OCI-LY3 (cell line): Measurements from ENCODE around the gene DIPK1C.

Experiments
- H2AFZ ChIP-seq: fragments of 200-600, 300-600 bp; shearing (Covaris generic); 2 replicates; pipeline ENCODE4 v1.6.0; 2014; ENCODE audit warnings: antibody characterized with exemption, low read depth, low read length
- H3K27ac ChIP-seq: fragments of 200-600, 300-600 bp; sonication (generic); 2 replicates; pipeline ENCODE4 v1.5.1; 2014; ENCODE audit warnings: mild to moderate bottlenecking, low read length, moderate library complexity, mixed read lengths
- H3K27me3 ChIP-seq: fragments of 200-600, 300-600 bp; sonication (generic); 2 replicates; pipeline ENCODE4 v1.6.1; 2014; ENCODE audit warnings: low read depth, low read length, mixed read lengths
- H3K36me3 ChIP-seq: fragments of 200-600, 300-600 bp; sonication (generic); replicated peaks from 2 replicates; pipeline ENCODE3; 2014; ENCODE audit warnings: low read depth, low read length, mixed read lengths
- H3K4me1 ChIP-seq: fragments of 300-600, 200-600 bp; sonication (generic); 2 replicates; pipeline ENCODE4 v1.6.1; 2014; ENCODE audit warnings: low read length, mixed read lengths
- H3K4me2 ChIP-seq: fragments of 200-600, 300-600 bp; sonication (generic); 2 replicates; pipeline ENCODE4 v1.6.1; 2014; ENCODE audit warnings: low read length, mixed read lengths
- H3K4me3 ChIP-seq: fragments of 300-600, 200-600 bp; sonication (generic); 2 replicates; pipeline ENCODE4 v1.5.1; 2014; ENCODE audit warnings: antibody characterized with exemption, mild to moderate bottlenecking, low read length, moderate library complexity
- H3K79me2 ChIP-seq: fragments of 300-600, 200-600 bp; shearing (Covaris generic); 2 replicates; pipeline ENCODE4 v1.6.1; 2014; ENCODE audit warnings: mild to moderate bottlenecking, low read length, mixed read lengths
- H3K9ac ChIP-seq: fragments of 300-600, 200-600 bp; shearing (Covaris generic); 2 replicates; pipeline ENCODE4 v1.6.0; 2014; ENCODE audit warnings: mild to moderate bottlenecking, low read length, moderate library complexity
- H3K9me3 ChIP-seq: fragments of 200-600, 300-600 bp; shearing (Covaris generic); 2 replicates; pipeline ENCODE4 v1.6.1; 2014; ENCODE audit warnings: low read length, mixed read lengths; ENCODE audit not compliant: insufficient read depth
- H4K20me1 ChIP-seq: fragments of 200-600, 300-600 bp; sonication (generic); 2 replicates; pipeline ENCODE4 v1.6.1; 2016; ENCODE audit warnings: low read length, mixed read lengths; ENCODE audit not compliant: insufficient read depth
- CTCF ChIP-seq: fragments of 200-600, 300-600 bp; sonication (generic); IDR thresholded peaks from 2 replicates; pipeline ENCODE4 v1.5.1; 2014; ENCODE audit warnings: antibody characterized with exemption, low read length, low read depth
- EZH2phosphoT487 ChIP-seq: fragments of 200-600 bp; shearing (Covaris generic); IDR thresholded peaks from 2 replicates; pipeline ENCODE4 v1.6.1; 2018; ENCODE audit warnings: antibody characterized with exemption, mixed run types, low read depth

DIPK1C gene

GRCh38 chr18:74447404-74448152, 9.5 kb downstream of the DIPK1C start:
- H3K4me1 ChIP-seq = no peaks in the 10 kb centered on the region
- no peak for TF ChIP-seq EZH2phosphoT487
- TF ChIP-seq CTCF = no peak
- peaks cover 34% of the 10 kb centered on the region; the same call in 1 of the 2 replicates for H3K27me3 ChIP-seq
- no peaks in the 10 kb centered on the region for H3K79me2 ChIP-seq
- H3K27ac ChIP-seq = no peak overlapping the region
- H3K9ac ChIP-seq = no peak overlapping the region
- no peak overlapping the region for H3K4me3 ChIP-seq
- no peak overlapping the region for H3K4me2 ChIP-seq
- no peak overlapping the region for H2AFZ ChIP-seq
- H3K36me3 ChIP-seq = no peaks in the 10 kb centered on the region
- no peaks in the 10 kb centered on the region for H4K20me1 ChIP-seq
- no peaks in the 10 kb centered on the region for H3K9me3 ChIP-seq

GRCh38 chr18:74446631-74447403, 10.3 kb downstream of the DIPK1C start:
- Histone ChIP-seq H4K20me1 (no peaks in the 10 kb centered on the region), H3K9me3 (no peaks in the 10 kb centered on the region), H3K4me1 (no peaks in the 10 kb centered on the region), H3K9ac (no peak overlapping the region), H3K79me2 (no peaks in the 10 kb centered on the region), H3K27ac (no peak overlapping the region), H3K36me3 (no peaks in the 10 kb centered on the region), H2AFZ (no peak overlapping the region), H3K4me3 (no peak overlapping the region), H3K4me2 (no peak overlapping the region), H3K27me3 (peaks cover 34% of the 10 kb centered on the region; the same call in 1 of the 2 replicates)
- TF ChIP-seq CTCF = no peak
- no peak for TF ChIP-seq EZH2phosphoT487

- Histone ChIP-seq H3K27me3 (peaks cover 29% of the 10 kb centered on the region; the same call in 1 of the 2 replicates), H3K36me3 (no peaks in the 10 kb centered on the region), H3K4me1 (no peaks in the 10 kb centered on the region), H3K9me3 (no peaks in the 10 kb centered on the region), H2AFZ (no peak overlapping the region), H3K9ac (no peak overlapping the region), H3K27ac (no peak overlapping the region), H4K20me1 (no peaks in the 10 kb centered on the region), H3K4me3 (no peak overlapping the region), H3K4me2 (no peak overlapping the region), H3K79me2 (no peaks in the 10 kb centered on the region)
- TF ChIP-seq CTCF = no peak
- no peak for TF ChIP-seq EZH2phosphoT487
Observed at GRCh38 chr18:74446178-74446577, 10.9 kb downstream of the DIPK1C start.

- no peak overlapping the region for H3K9ac ChIP-seq
Observed at GRCh38 chr18:74445585-74445984, 11.5 kb downstream of the DIPK1C start.

More at GRCh38 chr18:74445585-74445984, 11.5 kb downstream of the DIPK1C start:
- Histone ChIP-seq H3K9me3 (no peaks in the 10 kb centered on the region), H3K4me2 (no peak overlapping the region), H4K20me1 (no peaks in the 10 kb centered on the region), H3K36me3 (no peaks in the 10 kb centered on the region), H3K27me3 (peaks cover 29% of the 10 kb centered on the region; the same call in 1 of the 2 replicates), H3K4me1 (no peaks in the 10 kb centered on the region), H3K27ac (no peak overlapping the region), H3K79me2 (no peaks in the 10 kb centered on the region), H3K4me3 (no peak overlapping the region), H2AFZ (no peak overlapping the region)
- TF ChIP-seq EZH2phosphoT487 (no peak), CTCF (no peak)
